GM23338 (cell line): ENCODE measurements around the gene CYP26B1. TPM values are rescaled to one million over a fixed set of nuclear protein-coding genes. Genes with fewer than 3 reads are reported as not detected.

Experiments
- ATAC-seq: fragments of 200-7000 bp; cut with Tn5 transposase; 3 replicates; pipeline ENCODE4 v1.9.1; 2020
- DNase-seq: peaks from one replicate; pipeline ENCODE4 v3.0.0-alpha.2; 2015; ENCODE audit warnings: low spot score
- H2AFZ ChIP-seq: fragments of 200-600 bp; sonication (generic); 2 replicates; pipeline ENCODE4 v1.8.0; 2016; ENCODE audit warnings: antibody characterized with exemption, mild to moderate bottlenecking, moderate library complexity
- H3F3A ChIP-seq: fragments of 200-600 bp; sonication (generic); replicated peaks from 2 replicates; pipeline ENCODE4 v1.8.0; 2017; ENCODE audit warnings: antibody characterized with exemption, mixed run types, low read depth
- H3K27ac ChIP-seq: fragments of 200-600 bp; sonication (generic); 2 replicates; pipeline ENCODE4 v1.6.1; 2016; ENCODE audit warnings: low read depth
- H3K27me3 ChIP-seq: fragments of 200-600 bp; sonication (generic); 2 replicates; pipeline ENCODE4 v1.8.0; 2016; ENCODE audit warnings: mild to moderate bottlenecking, mixed run types, moderate library complexity; ENCODE audit not compliant: insufficient read depth
- H3K36me3 ChIP-seq: fragments of 200-600 bp; sonication (generic); 2 replicates; pipeline ENCODE4 v1.8.0; 2016; ENCODE audit warnings: mild to moderate bottlenecking; ENCODE audit not compliant: insufficient read depth
- H3K4me1 ChIP-seq: fragments of 200-600 bp; sonication (generic); 2 replicates; pipeline ENCODE4 v1.8.0; 2016; ENCODE audit warnings: mild to moderate bottlenecking, moderate library complexity; ENCODE audit not compliant: insufficient read depth
- H3K4me2 ChIP-seq: fragments of 200-600 bp; sonication (generic); 2 replicates; pipeline ENCODE4 v1.7.1; 2017; ENCODE audit warnings: mixed run types
- H3K4me3 ChIP-seq: fragments of 200-600 bp; sonication (generic); 2 replicates; pipeline ENCODE4 v1.6.1; 2016; ENCODE audit warnings: mixed run types
- H3K79me2 ChIP-seq: fragments of 200-600 bp; sonication (generic); replicated peaks from 2 replicates; pipeline ENCODE4 v1.8.0; 2017; ENCODE audit warnings: mild to moderate bottlenecking; ENCODE audit not compliant: insufficient read depth
- H3K9me2 ChIP-seq: fragments of 200-600 bp; sonication (generic); 2 replicates; pipeline ENCODE4 v1.8.0; 2017; ENCODE audit not compliant: insufficient read depth
- H4K20me1 ChIP-seq: fragments of 200-600 bp; sonication (generic); replicated peaks from 2 replicates; pipeline ENCODE4 v1.8.0; 2017; ENCODE audit warnings: mild to moderate bottlenecking; ENCODE audit not compliant: insufficient read depth
- H3K27ac Mint-ChIP-seq: 2 replicates; pipeline ENCODE4 v1.8.0; 2020; ENCODE audit warnings: inconsistent platforms, mild to moderate bottlenecking, moderate library complexity, mixed read lengths
- H3K27me3 Mint-ChIP-seq: 3 replicates; pipeline ENCODE4 v1.8.0; 2022; ENCODE audit warnings: low read depth, mild to moderate bottlenecking, moderate library complexity, mixed read lengths, inconsistent platforms; ENCODE audit not compliant: insufficient read depth, poor library complexity
- H3K36me3 Mint-ChIP-seq: 3 replicates; pipeline ENCODE4 v1.8.0; 2021; ENCODE audit warnings: low read depth, mild to moderate bottlenecking, inconsistent platforms, moderate library complexity, mixed read lengths
- H3K4me1 Mint-ChIP-seq: 3 replicates; pipeline ENCODE4 v1.8.0; 2020; ENCODE audit warnings: mild to moderate bottlenecking, inconsistent platforms, mixed read lengths
- H3K4me3 Mint-ChIP-seq: 3 replicates; pipeline ENCODE4 v1.8.0; 2021; ENCODE audit warnings: moderate library complexity, mild to moderate bottlenecking, inconsistent platforms, mixed read lengths
- H3K9me3 Mint-ChIP-seq: 3 replicates; pipeline ENCODE4 v1.8.0; 2020; ENCODE audit warnings: moderate library complexity, mild to moderate bottlenecking, inconsistent platforms, mixed read lengths
- CREB1 ChIP-seq: fragments of 250-450 bp; sonication (Bioruptor Pico); IDR thresholded peaks from 2 replicates; pipeline ENCODE4 v1.5.0; 2020; ENCODE audit warnings: low read depth, mild to moderate bottlenecking, moderate library complexity
- CTCF ChIP-seq, 2 experiments: fragments of 200-600 bp in 1 of 2; sonication (generic) in 1 of 2; conservative IDR thresholded peaks; 2 replicates each; pipeline versions ENCODE4 v1.5.1 to v1.6.1; 2016 to 2017; ENCODE audit warnings: antibody characterized with exemption in 2 of 2, low read depth in 2 of 2, mild to moderate bottlenecking in 2 of 2, moderate library complexity in 1 of 2
- ETS1 ChIP-seq: IDR thresholded peaks from 2 replicates; pipeline ENCODE4 v1.6.1; 2016; ENCODE audit warnings: antibody characterized with exemption
- EZH2 ChIP-seq: fragments of 200-600 bp; sonication (generic); IDR thresholded peaks from one replicate; pipeline ENCODE4 v1.8.0; 2017; ENCODE audit warnings: antibody characterized with exemption, mild to moderate bottlenecking, low read depth; ENCODE audit not compliant: unreplicated experiment
- EZH2phosphoT487 ChIP-seq: fragments of 200-600 bp; sonication (generic); IDR thresholded peaks from one replicate; pipeline ENCODE4 v1.8.1; 2018; ENCODE audit warnings: antibody characterized with exemption; ENCODE audit not compliant: unreplicated experiment
- JUNB ChIP-seq: IDR thresholded peaks from one replicate; pipeline ENCODE4 v1.6.1; 2016; ENCODE audit warnings: antibody characterized with exemption; ENCODE audit not compliant: unreplicated experiment
- NANOG ChIP-seq: IDR thresholded peaks from 2 replicates; pipeline ENCODE4 v1.6.1; 2016; ENCODE audit warnings: antibody characterized with exemption, borderline replicate concordance
- POLR2AphosphoS5 ChIP-seq: IDR thresholded peaks from 2 replicates; pipeline ENCODE4 v1.6.1; 2016; ENCODE audit warnings: antibody characterized with exemption, low read depth
- REST ChIP-seq: IDR thresholded peaks from one replicate; pipeline ENCODE4 v1.6.1; 2018; ENCODE audit warnings: antibody characterized with exemption; ENCODE audit not compliant: unreplicated experiment
- STAT1 ChIP-seq: IDR thresholded peaks from one replicate; pipeline ENCODE4 v1.6.1; 2016; ENCODE audit warnings: antibody characterized with exemption; ENCODE audit not compliant: unreplicated experiment
- ZNF114 ChIP-seq: fragments of 250-450 bp; sonication (Bioruptor Pico); IDR thresholded peaks from 2 replicates; pipeline ENCODE4 v1.5.0; 2020; ENCODE audit warnings: mild to moderate bottlenecking, moderate library complexity
- ZNF331 ChIP-seq: fragments of 250-450 bp; sonication (Bioruptor Pico); IDR thresholded peaks from 2 replicates; pipeline ENCODE4 v1.5.0; 2020; ENCODE audit warnings: low read depth, mild to moderate bottlenecking, moderate library complexity
- polyA plus RNA-seq: library from polyadenylated mRNA; unstranded; fragments of >200 nt; fragmentation: Nextera tagmentation; extraction: Ambion mirVana; gene quantifications from 2 replicates; pipeline ENCODE4 v1.2.1, GENCODE V29; 2016
- total RNA-seq: library from RNA; depleted of rRNA; stranded (reverse); fragments of >200 nt; shearing (Covaris generic); gene quantifications from 2 replicates; pipeline ENCODE4 v1.2.3, GENCODE V29; 2014

Gene CYP26B1
- total and polyA plus RNA-seq, 2 experiments from 2014 or later: 0.05 to 0.31 TPM

- TF ChIP-seq ETS1 (no peak), CREB1 (CRISPR knock-in tag) (no peak), ZNF114 (CRISPR knock-in tag) (no peak), EZH2phosphoT487 (no peak), JUNB (no peak), NANOG (no peak), POLR2AphosphoS5 (no peak), ZNF331 (CRISPR knock-in tag) (no peak), REST (no peak), STAT1 (no peak), EZH2 (no peak), CTCF (conservative IDR thresholded peaks at IDR 0.05; ENCODE audit: low read depth in 2 of 2) (no peak)
Observed at GRCh38 chr2:72145289-72145657, 2.4 kb downstream of the CYP26B1 start (continued).

GRCh38 chr2:72144632-72145288, 2.9 kb downstream of the CYP26B1 start:
- no peaks in the 10 kb centered on the region for H3K36me3 ChIP-seq
- no peaks in the 10 kb centered on the region for H3K9me2 ChIP-seq
- no peak overlapping the region for H3K27ac ChIP-seq
- peak overlapping the region; percentile 77 for H3K4me3 ChIP-seq
- H4K20me1 ChIP-seq: no peaks in the 10 kb centered on the region; the same call in 1 of the 2 replicates
- peaks cover 96% of the 10 kb centered on the region for H3K27me3 ChIP-seq
- Mint-ChIP-seq H3K36me3 (no peaks in the 10 kb centered on the region; the same call in 2 of the 3 replicates), H3K27ac (no peak overlapping the region), H3K9me3 (peaks cover 3% of the 10 kb centered on the region; the same call in 2 of the 3 replicates), H3K4me1 (peaks cover 39% of the 10 kb centered on the region), H3K4me3 (peak overlapping the region; percentile 76), H3K27me3 (peaks cover 84% of the 10 kb centered on the region)
- DNase-seq (peak; percentile 89), ATAC-seq (peak; percentile 21)
- peak overlapping the region; percentile 94 for H2AFZ ChIP-seq
- TF ChIP-seq CREB1 (CRISPR knock-in tag) (peak; percentile 86), ETS1 (no peak), REST (no peak), POLR2AphosphoS5 (no peak), EZH2 (peak; percentile 23)
- H3K4me2 ChIP-seq: peak overlapping the region; percentile 95
- H3K4me1 ChIP-seq: peaks cover 30% of the 10 kb centered on the region
- H3K79me2 ChIP-seq: no peaks in the 10 kb centered on the region
- H3F3A ChIP-seq: 0 out of 2 replicates have a peak, but pooled peaks cover 3% of the 10 kb centered on the region
